RWPE1 (cell line): ENCODE results near the gene ABTB1.

ENCODE experiments used
- CTCF ChIA-PET: fragments of 350-600 bp; sonication (Branson Sonifier 250); formaldehyde crosslinking; extraction: SDS; loops from one replicate; lab custom pipeline; 2021; lab: Yijun Ruan, JAX
- POLR2A ChIA-PET: fragments of 400-600 bp; formaldehyde crosslinking; extraction: SDS; loops from one replicate; lab custom pipeline; 2020; ENCODE audit warnings: antibody characterized with exemption; ENCODE audit not compliant: low non-redundant PET; lab: Yijun Ruan, JAX
- DNase-seq: peaks from one replicate; pipeline ENCODE4 v3.0.0; 2012; ENCODE audit warnings: low spot score
- H3K27ac ChIP-seq: fragments of 450-650 bp; 2 replicates; pipeline ENCODE4 v1.5.1; 2017
- TF ChIP-seq, protein P1 (sequence below): fragments of 450-650 bp; conservative IDR thresholded peaks from 2 replicates; pipeline ENCODE4 v1.5.1; 2017; ENCODE audit warnings: low read depth, mild to moderate bottlenecking

ABTB1 gene

DNA sequence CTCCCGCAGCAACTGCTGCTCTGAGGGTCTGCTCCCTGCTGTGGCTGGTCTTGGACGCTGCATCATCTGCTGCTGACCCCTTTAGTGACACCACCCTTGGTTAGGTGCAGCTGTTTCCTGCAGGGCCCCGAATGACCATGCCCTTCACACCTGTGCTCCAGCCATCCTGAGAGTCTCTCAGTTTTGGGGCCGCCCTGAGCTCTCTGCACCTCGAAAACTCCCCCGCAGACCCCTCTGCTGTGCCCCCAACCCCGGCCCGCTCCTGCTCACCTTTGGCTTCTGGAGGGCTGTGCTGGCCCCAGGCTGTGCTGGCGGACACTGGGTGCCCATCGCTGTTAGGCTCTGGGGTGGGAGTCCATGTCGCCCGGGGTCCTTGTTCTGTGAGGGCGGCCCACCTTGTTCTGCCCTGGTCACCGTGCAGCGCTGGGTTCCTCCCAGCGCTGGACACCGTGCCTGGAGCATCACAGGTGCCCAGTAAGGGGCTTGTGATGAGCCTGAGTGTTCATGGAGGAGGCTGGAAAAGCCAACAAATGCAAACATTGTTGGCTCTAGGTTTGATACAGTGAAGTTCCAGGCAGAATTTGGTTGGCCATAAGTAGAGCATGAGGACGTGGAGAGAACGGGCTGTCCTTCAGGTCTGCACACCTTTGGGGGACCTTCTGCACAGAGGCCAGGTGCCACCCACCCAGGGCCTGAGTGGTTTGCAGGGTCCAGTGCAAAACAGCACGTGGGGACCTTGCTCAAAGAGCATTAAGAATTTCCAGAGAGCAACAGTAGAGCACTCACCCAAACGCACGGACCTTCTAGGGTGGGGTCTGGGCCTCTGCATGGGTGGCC lies 12.3 kb downstream of the ABTB1 start:
- H3K27ac ChIP-seq = peak overlapping the region; percentile 43
- ChIA-PET POLR2A (no interaction called here), CTCF (interaction anchor here (0.7 kb wide), 1 partner anchor 427 kb away, joined by 3 read pairs; no protein-coding TSS in a partner anchor)
- TF ChIP-seq, protein P1, sequence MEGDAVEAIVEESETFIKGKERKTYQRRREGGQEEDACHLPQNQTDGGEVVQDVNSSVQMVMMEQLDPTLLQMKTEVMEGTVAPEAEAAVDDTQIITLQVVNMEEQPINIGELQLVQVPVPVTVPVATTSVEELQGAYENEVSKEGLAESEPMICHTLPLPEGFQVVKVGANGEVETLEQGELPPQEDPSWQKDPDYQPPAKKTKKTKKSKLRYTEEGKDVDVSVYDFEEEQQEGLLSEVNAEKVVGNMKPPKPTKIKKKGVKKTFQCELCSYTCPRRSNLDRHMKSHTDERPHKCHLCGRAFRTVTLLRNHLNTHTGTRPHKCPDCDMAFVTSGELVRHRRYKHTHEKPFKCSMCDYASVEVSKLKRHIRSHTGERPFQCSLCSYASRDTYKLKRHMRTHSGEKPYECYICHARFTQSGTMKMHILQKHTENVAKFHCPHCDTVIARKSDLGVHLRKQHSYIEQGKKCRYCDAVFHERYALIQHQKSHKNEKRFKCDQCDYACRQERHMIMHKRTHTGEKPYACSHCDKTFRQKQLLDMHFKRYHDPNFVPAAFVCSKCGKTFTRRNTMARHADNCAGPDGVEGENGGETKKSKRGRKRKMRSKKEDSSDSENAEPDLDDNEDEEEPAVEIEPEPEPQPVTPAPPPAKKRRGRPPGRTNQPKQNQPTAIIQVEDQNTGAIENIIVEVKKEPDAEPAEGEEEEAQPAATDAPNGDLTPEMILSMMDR = no peak
- DNase-seq = no peak

DNA sequence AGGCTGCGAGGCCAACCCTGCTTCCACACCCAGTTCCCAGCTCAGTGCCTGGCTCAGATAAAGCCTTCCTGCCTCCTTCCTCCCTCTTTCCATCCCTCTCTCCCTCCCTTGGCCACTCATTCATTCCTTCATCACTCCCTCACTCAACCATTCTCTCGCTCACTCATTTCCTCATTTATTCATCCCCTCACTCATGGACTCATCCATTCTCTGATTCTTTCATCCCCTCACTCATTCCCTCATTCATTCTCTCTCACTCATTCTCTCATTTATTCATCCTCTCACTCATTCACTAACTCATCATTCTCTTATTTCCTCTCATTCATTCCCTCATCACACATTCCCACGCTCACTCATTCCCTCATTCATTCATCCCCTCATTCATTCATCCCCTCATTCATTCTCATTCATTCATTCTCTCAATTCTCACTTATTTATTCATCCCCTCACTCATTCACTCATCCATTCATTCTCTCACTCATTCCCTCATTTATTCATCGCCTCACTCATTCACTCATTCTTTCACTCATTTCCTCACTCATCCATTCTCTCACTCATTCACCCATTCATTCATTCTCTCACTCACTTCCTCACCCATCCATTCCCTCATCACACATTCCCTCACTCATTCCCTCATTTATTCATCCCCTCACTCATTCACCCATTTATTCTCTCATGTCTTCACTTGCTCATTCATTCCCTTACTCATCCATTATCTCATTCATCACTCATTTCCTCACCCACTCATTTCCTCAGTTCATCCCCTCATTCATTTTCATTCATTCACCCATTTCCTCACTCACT lies 13.2 kb downstream of the ABTB1 start:
- ChIA-PET CTCF (interaction anchor here (0.7 kb wide), 1 partner anchor 428 kb away, joined by 3 read pairs; no protein-coding TSS in a partner anchor), POLR2A (no interaction called here)
- TF ChIP-seq, protein P1 = no peak
- DNase-seq = no peak
- H3K27ac ChIP-seq = peak overlapping the region; percentile 43

DNA sequence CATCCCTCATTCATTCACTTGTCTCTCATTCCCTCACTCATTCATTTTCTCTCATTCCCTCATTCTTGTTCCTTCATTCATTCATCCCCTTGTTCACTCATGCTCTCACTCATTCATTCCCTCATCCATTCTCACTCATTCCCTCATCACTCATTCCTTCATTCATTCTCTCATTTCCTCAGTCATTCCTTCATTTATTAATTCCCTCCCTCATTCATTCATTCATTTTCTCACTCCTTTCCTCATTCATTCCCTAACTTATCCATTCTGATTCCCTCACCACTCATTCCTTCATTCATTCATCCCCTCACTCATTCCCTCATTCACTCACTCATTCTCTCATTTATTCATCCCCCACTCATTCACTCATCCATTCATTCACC lies 13.8 kb downstream of the ABTB1 start:
- CTCF ChIA-PET = no interaction called here
- DNase-seq = no peak
- TF ChIP-seq, protein P1 = no peak
- H3K27ac ChIP-seq = no peak overlapping the region
- POLR2A ChIA-PET = no interaction called here

DNA sequence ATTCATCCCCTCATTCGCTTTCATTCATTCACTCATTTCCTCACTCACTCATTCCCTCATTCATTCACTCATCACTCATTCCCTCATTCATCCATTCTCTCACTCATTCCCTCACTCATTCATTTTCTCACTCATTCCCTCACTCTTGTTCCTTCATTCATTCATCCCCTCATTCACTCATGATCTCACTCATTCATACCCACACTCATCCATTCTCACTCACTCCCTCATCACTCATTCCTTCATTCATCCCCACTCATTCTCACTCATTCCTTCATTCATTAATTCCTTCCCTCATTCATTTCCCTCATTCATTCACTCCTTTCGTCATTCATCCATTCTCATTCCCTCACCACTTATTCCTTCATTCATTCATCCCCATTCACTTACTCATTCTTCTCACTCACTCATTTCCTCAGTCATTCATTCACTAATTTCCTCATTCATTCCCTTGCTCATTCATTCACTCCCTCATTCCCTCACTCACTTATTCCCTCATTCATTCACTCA lies 14.5 kb downstream of the ABTB1 start:
- DNase-seq = no peak
- TF ChIP-seq, protein P1 = no peak
- no peak overlapping the region for H3K27ac ChIP-seq
- POLR2A ChIA-PET = no interaction called here
- CTCF ChIA-PET = no interaction called here

DNA sequence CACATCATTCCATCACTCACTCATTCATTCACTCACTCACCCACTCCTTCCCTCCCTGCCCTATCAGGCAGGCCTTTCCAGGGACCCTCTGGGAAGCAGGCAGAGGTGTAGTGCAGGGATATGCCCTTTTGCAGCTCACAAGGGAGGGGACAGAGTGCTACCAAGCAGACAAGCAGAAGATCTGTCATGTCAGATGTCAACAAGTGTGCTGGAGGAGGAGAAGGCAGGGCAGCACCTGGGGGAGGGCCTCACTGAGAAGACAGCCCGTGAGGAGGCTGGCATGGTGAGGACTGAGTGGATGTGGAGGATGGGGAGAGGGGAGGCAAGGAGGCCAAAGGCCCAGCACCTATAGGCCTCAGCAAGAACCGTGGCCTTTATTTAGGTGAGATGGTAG lies 15.3 kb downstream of the ABTB1 start:
- ChIA-PET POLR2A (no interaction called here), CTCF (interaction anchor here (0.5 kb wide), 1 partner anchor 283 kb away, joined by 3 read pairs; no protein-coding TSS in a partner anchor)
- DNase-seq = no peak
- H3K27ac ChIP-seq = peak overlapping the region; percentile 98
- TF ChIP-seq, protein P1 = no peak

DNA sequence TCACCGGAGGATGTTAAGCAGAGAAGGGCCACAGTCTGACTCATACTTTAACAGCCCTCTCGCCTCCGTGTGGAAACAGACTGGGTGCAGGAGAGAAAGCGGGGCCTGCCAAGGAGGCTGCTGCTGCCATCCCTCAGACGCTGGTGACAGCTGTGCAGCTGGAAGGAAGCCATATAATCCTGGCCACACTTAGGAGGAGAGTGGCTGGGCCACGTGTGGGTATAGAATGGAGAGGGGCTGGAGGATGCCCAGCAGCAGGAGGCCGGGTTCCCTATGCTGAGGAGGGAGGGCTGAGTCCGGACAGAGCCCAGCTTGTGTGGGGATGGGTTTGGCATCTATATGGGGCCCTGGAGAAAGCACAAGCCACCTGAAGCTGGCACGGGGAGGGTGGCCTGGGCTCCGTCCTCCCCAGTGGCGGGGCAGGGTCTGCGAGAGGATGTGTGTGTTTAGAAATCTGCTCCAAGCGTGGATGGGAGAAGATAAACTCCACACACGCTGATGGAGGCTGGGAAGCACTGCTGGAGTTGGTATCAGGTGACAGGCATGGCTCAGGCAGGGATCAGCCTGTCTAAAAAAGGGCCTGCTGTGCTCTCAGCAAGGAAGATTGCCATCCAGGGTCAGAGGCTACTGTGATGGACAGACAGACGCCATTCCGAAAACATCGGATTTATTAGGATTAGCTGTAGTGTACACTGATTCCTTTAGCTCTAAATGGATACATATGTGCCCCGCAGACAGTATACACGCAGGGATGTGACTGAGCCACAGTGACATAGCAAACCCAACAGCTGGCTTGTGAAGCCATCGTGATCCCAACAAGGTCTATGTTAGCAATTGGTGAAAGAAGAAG lies 15.9 kb downstream of the ABTB1 start:
- H3K27ac ChIP-seq = peak overlapping the region; percentile 98
- ChIA-PET CTCF (interaction anchor here (0.5 to 1.2 kb wide), 3 partner anchors 114 to 305 kb away, joined by 3 to 5 read pairs (median 5); no protein-coding TSS in a partner anchor), POLR2A (no interaction called here)
- no peak for DNase-seq
- TF ChIP-seq, protein P1 = no peak
